Skeletal muscle satellite cell (primary cell): ENCODE results near the gene RHBDL2.

ENCODE experiments used
- H3K27me3 ChIP-seq: 2 replicates; pipeline ENCODE4 v1.7.0; 2013; ENCODE audit warnings: low read length; ENCODE audit not compliant: control insufficient read depth, insufficient read depth
- H3K36me3 ChIP-seq: 2 replicates; pipeline ENCODE4 v1.7.0; 2013; ENCODE audit warnings: mild to moderate bottlenecking, control low read depth, low read length; ENCODE audit not compliant: insufficient read depth
- H3K4me1 ChIP-seq: 2 replicates; pipeline ENCODE4 v1.7.0; 2013; ENCODE audit warnings: low read length; ENCODE audit not compliant: control insufficient read depth, insufficient read depth
- H3K4me2 ChIP-seq: 2 replicates; pipeline ENCODE4 v1.7.0; 2013; ENCODE audit warnings: mild to moderate bottlenecking, low read length
- H3K4me3 ChIP-seq: 2 replicates; pipeline ENCODE4 v1.7.0; 2013; ENCODE audit warnings: low read length
- H3K9ac ChIP-seq: 2 replicates; pipeline ENCODE4 v1.7.0; 2013; ENCODE audit warnings: mild to moderate bottlenecking, low read depth, low read length, moderate library complexity
- H3K9me3 ChIP-seq: replicated peaks from 2 replicates; pipeline ENCODE4 v1.7.0; 2013; ENCODE audit warnings: mild to moderate bottlenecking, control low read depth, low read length

Gene RHBDL2

DNA sequence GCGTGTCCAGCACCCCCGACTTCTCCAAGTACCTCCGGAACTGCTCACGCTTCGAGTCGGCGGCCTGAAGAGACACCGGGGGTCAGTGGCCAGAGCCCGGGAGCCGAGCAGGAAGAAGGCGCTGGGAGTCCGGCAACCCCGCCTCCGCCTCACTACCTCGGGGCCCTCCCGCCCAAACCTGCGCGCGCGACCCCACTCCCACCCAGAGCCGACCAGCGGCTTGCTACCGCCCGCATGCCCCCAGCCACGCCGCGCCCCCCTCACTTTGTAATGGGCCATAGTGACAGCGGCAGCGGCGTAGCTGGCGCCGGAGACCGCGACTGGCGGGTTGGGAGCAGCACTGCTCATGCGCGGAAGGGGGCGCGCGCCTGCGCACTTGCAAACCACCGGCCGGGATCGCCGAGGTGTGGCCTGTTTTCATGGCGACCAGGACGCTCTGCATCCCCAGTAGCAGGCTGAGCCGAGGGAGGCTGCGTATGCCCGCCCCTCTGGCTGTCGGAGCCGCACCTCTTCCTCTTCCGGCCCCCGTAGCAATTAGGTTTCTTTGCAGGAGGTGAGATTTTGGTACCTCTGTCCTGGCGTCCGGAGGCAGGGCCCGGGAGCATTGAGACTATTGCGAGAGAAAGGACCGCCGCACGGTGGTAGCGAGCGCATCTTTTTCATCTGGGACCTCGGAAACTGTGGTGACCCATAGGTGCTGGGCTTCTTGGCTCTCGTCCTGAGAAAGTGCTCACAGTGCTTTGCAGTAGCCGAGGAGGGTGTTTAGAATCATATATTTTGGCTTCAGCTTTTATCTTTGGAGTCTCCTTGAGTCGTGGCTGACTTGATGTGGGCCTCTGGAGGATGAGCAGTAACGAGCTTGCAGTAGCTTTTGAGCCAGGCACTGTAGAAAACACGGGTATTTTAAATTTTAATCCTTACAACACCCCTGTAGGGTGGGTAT is 68.3 kb downstream of the RHBDL2 start, which contains the start of gene MYCBP:
Gene MYCBP (minus strand): TSS at position 322 of the 943 bp plus-strand sequence. CDS start 43 bp downstream, at position 279.
- Histone ChIP-seq H3K4me1 (peaks cover 11% of the 10 kb centered on the region), H3K27me3 (no peaks in the 10 kb centered on the region), H3K36me3 (no peaks in the 10 kb centered on the region), H3K4me3 (peak within 1 kb of the TSS; percentile 96), H3K4me2 (peak within 1 kb of the TSS; percentile 91), H3K9ac (peak within 1 kb of the TSS; percentile 88), H3K9me3 (no peaks in the 10 kb centered on the region)

DNA sequence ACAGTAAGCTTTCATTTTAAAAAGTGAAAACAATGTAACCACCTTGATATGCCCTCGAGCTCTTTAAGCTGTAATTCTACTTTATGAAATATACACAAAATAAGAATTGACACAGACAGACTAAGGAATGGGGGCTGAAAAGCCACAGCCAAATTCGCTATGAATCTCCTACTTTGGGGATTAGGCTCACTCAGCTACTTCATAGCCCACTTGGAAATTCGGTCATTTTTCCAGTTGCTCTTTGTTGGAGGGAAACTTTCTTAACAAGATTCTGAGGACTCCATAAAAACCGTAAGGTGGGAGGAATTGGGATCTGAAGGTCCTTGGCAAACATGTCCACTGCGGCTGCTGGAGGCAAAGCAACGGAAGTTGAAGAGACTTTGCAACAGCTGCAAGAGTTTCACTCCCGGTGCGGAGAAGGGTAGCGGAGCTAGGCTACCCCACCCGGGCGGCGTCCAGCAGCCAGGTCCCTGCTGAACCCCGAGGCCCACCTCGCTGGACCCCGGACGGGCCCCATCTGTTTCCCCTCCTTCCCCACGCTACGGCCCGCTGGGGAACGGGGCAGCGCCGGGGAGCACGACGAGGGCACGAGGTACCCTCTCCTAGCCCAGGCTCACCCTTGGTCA is 69.1 kb downstream of the RHBDL2 start:
- Histone ChIP-seq H3K27me3 (no peaks in the 10 kb centered on the region), H3K9me3 (no peaks in the 10 kb centered on the region), H3K4me1 (peaks cover 11% of the 10 kb centered on the region), H3K4me2 (peak overlapping the region; percentile 91), H3K4me3 (peak overlapping the region; percentile 96), H3K9ac (peak overlapping the region; percentile 88), H3K36me3 (peaks cover 3% of the 10 kb centered on the region)

DNA sequence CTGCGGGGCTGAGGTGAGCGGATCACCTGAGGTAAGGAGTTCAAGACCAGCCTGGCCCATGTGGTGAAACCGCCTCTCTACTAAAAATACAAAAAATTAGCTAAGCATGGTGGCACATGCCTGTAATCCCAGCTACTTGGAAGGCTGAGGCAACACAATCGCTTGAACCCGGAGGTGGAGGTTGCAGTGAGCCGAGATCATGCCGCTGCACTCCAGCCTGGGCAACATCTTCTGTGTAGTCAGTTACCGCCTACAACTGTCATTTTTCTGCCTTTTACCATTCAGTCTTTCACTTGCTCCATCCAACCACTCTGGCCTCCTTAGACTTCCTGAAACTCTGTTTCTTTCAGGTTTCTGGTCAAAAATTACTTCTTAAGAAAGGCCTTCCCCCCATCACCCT is 70.6 kb downstream of the RHBDL2 start:
- Histone ChIP-seq H3K27me3 (no peaks in the 10 kb centered on the region), H3K9ac (no peak overlapping the region), H3K36me3 (peaks cover 10% of the 10 kb centered on the region), H3K4me3 (no peak overlapping the region), H3K4me1 (peaks cover 11% of the 10 kb centered on the region), H3K4me2 (no peak overlapping the region), H3K9me3 (no peaks in the 10 kb centered on the region)

DNA sequence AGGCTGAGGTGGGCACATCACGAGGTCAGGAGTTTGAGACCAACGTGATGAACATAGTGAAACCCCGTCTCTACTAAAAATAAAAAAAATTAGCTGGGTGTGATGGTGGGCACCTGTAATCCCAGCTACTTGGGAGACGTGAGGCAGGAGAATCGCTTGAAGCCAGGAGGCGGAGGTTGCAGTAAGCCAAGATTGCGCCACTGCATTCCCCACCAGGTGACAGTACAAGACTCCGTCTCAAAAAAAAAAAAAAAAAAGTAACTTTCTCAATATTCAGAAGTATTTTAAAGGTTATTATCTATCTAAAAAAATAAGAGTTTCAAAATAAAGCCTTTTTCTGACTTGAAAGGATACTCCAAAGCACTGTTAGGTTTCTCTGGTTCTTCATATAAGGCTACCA is 74.4 kb downstream of the RHBDL2 start:
- H3K9me3 ChIP-seq: no peaks in the 10 kb centered on the region
- no peak overlapping the region for H3K4me2 ChIP-seq
- H3K4me3 ChIP-seq: no peak overlapping the region
- H3K36me3 ChIP-seq: peaks cover 19% of the 10 kb centered on the region
- H3K27me3 ChIP-seq: no peaks in the 10 kb centered on the region
- H3K4me1 ChIP-seq: peaks cover 8% of the 10 kb centered on the region
- no peak overlapping the region for H3K9ac ChIP-seq

DNA sequence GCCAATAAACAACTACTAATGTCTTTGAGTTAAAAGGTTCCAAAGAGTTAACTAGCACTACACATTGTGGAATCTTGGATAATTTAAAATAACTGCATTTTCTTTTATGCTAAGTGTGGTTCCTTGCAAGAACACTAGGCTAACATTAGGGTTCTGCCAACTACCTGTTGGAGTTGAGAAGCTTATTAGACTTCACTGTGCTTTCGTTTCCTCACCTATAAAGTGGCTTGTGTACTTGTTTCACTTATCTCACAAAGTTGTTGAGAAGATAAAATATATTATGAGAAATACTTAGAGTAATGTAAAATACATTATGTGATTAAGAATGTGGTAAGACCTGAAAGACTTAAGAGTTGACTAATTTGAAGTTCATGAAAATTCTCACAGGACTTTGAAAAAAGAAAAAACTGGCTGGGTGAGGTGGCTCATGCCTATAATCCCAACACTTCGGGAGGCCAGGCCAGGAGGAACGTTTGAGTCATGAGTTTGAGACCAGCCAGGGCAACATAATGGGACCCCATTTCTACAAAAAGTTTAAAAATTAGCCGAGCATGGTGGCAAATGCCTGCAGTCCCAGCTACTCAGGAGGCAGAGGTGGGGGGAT is 76.4 kb downstream of the RHBDL2 start:
- Histone ChIP-seq H3K4me2 (no peak overlapping the region), H3K9me3 (no peaks in the 10 kb centered on the region), H3K36me3 (peaks cover 19% of the 10 kb centered on the region)

DNA sequence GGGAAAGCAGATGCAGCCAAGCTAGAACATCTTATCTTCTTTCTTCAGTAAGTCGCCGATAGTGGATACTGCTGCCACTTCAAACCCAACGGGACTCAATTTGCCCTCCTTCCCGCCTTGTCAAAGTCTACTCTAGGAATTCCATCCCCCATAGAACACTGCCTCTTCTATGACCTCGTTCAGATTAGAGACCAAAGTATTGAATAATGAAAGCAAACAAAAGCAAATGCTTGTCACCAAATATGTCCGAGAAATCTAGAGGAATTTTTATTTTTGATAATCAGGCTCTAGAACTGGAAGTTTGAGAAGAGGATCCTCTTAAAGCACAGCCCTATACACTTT is 81.2 kb downstream of the RHBDL2 start:
- Histone ChIP-seq H3K4me2 (peak overlapping the region; percentile 85), H3K4me3 (peak overlapping the region; percentile 100), H3K9me3 (no peaks in the 10 kb centered on the region), H3K27me3 (no peaks in the 10 kb centered on the region), H3K36me3 (peaks cover 19% of the 10 kb centered on the region), H3K9ac (peak overlapping the region; percentile 90), H3K4me1 (peaks cover 20% of the 10 kb centered on the region)

More for the DNA sequence above, 76.4 kb downstream of the RHBDL2 start:
- no peak overlapping the region for H3K4me3 ChIP-seq
- H3K9ac ChIP-seq: no peak overlapping the region
- peaks cover 5% of the 10 kb centered on the region for H3K4me1 ChIP-seq
- no peaks in the 10 kb centered on the region for H3K27me3 ChIP-seq

DNA sequence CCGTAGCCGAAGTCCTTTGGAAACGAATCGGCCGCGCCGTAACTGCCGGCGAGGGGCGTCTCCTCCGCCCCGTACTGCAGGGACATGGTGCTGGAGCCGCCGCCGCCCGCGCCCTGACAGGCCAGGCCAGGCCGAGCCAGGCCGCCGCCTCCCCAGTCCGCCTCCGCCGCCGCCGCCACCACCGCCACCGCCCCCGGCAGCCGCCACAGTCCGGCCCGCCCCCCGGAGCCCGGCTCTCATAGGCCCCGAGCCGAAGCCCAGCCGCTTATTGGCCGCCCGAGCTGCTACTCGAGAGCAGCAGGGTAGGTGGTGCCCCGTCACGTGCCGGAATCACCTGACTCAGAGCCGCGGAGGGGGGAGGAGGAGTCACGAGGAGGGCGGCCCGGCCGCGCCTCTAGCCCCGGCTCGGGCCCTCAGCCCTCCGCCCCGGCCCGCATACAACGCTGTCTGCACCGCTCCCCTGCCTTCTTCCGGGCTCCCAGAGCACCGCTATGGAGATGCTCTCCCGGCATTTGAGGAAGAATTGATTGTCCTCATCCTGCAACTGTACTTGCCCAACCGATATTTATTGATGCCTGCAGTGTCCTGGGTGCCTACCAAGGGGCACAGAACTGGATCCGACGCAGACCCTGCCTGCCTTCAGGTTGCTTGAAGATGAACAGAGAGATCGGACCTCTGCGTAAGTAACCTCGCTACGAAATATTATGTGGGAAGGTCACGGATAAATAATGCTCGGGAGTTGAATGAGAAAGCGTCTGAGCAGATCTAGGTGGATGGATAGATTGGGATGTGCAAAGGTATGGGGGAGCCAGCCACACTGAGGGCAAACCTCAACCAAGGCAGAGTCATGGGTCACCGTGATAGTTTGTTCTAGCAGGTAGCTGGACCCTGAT is 81.8 kb downstream of the RHBDL2 start, which contains the start of gene RRAGC:
Gene RRAGC (minus strand): TSS at position 212 of the 893 bp plus-strand sequence. CDS start 126 bp downstream, at position 86.
- Histone ChIP-seq H3K9me3 (no peaks in the 10 kb centered on the region), H3K9ac (peak within 1 kb of the TSS; percentile 90), H3K4me3 (peak within 1 kb of the TSS; percentile 100), H3K27me3 (no peaks in the 10 kb centered on the region), H3K4me1 (peaks cover 20% of the 10 kb centered on the region), H3K4me2 (peak within 1 kb of the TSS; percentile 85), H3K36me3 (peaks cover 23% of the 10 kb centered on the region)

DNA sequence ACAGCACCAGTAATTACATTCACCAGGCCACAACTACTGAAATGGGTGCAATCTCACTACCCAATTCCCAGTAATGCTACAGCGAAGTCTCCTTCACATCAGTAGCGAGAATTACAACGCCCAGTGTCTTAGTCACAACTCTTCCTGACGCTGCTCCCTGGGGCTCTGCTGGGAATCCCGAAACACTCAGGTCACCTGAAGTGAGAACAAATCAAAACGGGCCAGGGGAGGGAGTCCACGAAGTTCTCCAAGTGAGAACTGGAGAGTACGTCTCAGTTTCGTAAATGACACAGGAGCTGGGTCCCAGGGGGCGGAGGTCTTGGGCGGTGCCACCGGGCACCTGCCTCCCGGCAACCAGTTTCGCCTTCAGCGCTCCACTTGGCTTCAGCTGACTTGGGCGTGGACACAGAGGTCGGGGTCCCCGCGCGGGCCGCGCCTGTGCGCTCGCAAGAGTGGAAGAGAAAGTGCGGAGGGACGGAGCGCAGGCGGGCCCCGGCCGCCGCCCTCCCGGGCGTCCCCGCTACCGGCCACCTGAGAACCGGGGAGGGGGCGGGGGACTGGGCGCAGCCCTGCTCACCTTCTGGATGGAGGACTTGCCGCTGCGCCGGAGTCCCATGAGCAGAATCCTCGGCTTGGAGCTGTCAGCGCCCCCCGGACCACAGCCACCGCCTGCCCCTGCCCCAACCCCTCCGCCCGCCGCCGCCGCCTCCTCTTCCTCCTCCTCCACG is 82.6 kb downstream of the RHBDL2 start:
- Histone ChIP-seq H3K27me3 (no peaks in the 10 kb centered on the region), H3K4me2 (peak overlapping the region; percentile 78), H3K9ac (peak overlapping the region; percentile 83), H3K9me3 (no peaks in the 10 kb centered on the region), H3K4me3 (peak overlapping the region; percentile 100), H3K4me1 (peaks cover 20% of the 10 kb centered on the region), H3K36me3 (peaks cover 29% of the 10 kb centered on the region)

DNA sequence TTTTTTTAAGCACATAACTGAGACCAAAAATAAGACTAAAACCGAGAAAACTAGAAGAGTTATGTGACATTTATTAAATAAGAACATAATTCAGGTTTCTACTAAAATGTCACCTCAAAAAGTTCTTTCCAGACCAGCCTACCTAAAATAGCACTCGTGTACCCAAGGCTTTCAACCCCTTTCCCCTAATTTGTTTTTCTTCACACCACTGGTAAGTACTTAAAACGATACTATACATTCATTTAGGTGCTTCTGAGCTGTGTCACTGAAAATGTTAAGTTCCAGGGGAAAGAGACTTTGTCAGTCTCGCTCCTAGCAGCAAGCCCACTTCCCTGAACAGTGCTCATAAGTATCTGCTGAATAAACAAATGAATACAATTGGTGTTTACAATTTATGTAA is 88.8 kb downstream of the RHBDL2 start:
- H3K9ac ChIP-seq: no peak overlapping the region
- peaks cover 60% of the 10 kb centered on the region for H3K36me3 ChIP-seq
- no peaks in the 10 kb centered on the region for H3K9me3 ChIP-seq
- H3K4me3 ChIP-seq: no peak overlapping the region
- H3K4me1 ChIP-seq: peaks cover 6% of the 10 kb centered on the region
- H3K27me3 ChIP-seq: no peaks in the 10 kb centered on the region
- no peak overlapping the region for H3K4me2 ChIP-seq

DNA sequence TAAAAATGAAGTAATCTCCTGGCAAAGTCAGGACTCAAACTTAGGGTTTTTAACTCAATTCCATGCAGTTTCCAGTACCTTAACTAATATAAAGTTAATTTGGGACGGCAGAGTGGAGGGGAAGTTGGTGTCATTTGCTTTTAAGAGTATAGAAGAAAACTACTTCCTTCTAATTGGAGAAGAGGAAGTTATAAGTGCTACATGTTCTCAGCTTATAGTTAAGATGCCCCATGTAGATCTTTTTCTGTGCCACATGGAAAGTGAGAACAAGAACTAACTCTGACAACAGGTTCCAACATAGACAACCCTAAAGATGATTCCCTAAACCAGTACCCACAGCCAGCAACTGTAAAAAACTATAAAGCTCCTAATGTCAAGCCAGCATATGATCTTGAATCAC is 93.6 kb downstream of the RHBDL2 start:
- H3K4me1 ChIP-seq: no peaks in the 10 kb centered on the region
- H3K4me2 ChIP-seq: no peak overlapping the region
- no peaks in the 10 kb centered on the region for H3K27me3 ChIP-seq
- H3K4me3 ChIP-seq: no peak overlapping the region
- H3K9ac ChIP-seq: no peak overlapping the region
- H3K9me3 ChIP-seq: no peaks in the 10 kb centered on the region
- H3K36me3 ChIP-seq: peaks cover 64% of the 10 kb centered on the region
